Measurements from ENCODE around the gene A4GALT.
"Not testable (repeated sequence)": the region's sequence is repeated elsewhere in the genome, so short reads cannot be mapped to it uniquely, and the experiment has no call there.

A4GALT gene

DNA sequence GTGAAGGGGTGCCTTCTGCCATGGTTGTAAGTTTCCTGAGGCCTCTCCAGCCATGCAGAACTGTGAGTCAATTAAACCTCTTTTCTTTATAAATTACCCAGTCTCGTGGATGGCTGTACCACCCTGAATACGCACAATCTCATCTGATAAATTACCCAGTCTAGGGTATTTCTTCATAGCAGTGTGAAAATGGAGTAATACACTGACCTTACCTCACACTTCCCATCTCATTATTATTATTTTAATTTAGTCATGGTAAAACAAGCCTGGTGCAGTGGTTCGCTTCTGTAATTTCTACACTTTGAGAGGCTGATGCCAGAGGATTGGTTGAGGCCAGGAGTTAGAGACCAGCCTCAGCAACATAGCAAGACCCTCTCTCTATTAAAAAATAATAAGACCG lies 41.0 kb downstream of the A4GALT start:
- no peak for FAIRE-seq

DNA sequence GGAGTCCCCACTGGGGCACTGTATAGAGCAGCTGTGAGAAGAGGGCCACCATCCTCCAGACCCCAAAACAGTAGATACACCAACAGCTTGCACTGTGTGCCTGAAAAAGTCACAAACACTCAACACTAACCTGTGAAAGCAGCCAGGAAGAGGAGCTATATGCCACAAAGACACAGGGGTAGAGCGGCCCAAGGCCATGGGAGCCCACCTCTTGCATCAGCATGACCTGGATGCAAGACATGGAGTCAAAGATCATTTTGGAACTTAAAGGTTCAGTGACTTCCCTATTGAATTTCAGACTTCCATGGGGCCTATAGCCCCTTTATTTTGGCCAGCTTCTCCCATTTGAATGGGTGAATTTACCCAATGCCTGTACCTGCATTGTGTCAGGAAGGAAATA lies 41.8 kb downstream of the A4GALT start:
- FAIRE-seq, result no peak

DNA sequence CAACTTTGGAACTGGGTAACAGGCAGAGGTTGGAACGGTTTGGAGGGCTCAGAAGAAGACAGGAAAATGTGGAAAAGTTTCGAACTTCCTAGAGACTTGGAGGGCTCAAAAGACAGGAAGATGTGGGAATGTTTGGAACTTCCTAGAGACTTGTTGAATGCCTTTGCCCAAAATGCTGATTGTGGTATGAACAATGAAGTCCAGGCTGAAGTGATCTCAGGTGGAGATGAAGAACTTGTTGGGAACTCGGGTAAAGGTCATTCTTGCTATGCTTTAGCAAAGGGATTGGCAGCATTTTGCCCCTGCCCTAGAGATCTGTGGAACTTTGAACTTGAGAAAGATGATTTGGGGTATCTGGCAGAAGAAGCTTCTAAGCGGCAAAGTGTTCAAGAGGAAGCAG lies 42.7 kb downstream of the A4GALT start:
- not testable (repeated sequence) for FAIRE-seq

DNA sequence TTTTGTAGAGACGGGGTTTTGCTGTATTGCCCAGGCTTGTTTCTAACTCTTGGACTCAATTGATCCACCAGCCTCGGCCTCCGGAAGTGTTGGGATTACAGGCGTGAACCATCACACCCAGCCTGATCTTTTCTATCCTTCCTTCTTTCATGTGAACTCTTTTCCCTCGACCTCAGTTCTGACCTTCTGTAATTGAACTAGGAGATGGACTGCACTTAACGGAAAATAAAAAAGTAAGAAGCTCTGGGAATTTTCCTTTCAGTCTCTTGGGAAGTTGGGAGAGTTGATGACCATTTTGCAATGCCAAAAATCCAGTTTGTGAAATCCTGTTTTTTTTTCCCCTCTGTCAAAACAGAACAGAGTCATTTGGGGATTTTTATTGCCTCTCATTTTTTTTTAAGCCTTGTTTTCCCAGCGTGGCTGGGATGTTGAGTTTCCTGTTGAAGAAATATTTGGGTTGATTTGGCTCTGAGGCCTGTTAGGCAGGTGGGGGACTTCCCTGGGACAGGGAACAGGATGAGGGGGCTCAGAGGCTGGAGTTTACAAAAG lies 44.5 kb downstream of the A4GALT start:
- no peak for FAIRE-seq

DNA sequence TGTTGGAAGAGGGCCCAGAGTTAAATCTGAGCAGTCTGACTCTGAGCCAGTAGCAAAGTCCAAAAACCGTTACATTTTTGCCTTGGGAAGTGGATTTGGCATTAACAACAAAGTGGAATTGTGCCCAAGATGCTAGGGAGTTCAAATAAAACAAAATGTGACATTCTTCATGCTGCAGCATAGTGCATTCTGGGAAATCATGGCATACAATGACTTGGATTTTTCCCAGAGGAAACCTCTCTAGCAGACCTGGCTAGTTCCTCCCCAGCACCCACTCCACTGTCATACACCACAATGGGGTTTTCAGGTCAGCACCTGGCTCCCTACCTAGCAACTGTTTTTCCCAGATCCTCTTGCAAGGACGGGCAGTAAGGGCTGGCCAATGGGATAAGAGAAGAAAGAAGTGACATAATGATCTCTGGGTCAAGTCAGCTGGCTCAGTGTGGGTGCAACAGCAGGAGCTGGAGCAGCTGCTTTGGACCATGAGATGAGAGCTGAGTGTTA lies 46.7 kb downstream of the A4GALT start:
- no peak for FAIRE-seq

DNA sequence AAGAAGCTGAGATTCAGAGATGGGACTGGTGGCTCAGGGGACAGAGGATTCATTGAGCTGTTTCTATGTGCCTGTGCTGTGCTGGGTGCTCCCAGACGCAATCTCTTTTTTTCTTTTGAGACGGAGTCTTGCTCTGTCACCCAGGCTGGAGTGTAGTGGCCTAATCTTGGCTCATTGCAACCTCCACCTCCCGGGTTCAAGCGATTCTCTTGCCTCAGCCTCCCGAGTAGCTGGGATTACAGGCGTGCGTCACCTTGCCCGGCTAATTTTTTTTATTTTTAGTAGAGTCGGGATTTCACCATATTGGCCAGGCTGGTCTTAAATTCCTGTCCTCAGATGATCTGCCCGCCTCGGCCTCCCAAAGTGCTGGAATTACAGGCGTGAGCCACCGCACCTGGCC lies 47.6 kb downstream of the A4GALT start:
- FAIRE-seq, result not testable (repeated sequence)

DNA sequence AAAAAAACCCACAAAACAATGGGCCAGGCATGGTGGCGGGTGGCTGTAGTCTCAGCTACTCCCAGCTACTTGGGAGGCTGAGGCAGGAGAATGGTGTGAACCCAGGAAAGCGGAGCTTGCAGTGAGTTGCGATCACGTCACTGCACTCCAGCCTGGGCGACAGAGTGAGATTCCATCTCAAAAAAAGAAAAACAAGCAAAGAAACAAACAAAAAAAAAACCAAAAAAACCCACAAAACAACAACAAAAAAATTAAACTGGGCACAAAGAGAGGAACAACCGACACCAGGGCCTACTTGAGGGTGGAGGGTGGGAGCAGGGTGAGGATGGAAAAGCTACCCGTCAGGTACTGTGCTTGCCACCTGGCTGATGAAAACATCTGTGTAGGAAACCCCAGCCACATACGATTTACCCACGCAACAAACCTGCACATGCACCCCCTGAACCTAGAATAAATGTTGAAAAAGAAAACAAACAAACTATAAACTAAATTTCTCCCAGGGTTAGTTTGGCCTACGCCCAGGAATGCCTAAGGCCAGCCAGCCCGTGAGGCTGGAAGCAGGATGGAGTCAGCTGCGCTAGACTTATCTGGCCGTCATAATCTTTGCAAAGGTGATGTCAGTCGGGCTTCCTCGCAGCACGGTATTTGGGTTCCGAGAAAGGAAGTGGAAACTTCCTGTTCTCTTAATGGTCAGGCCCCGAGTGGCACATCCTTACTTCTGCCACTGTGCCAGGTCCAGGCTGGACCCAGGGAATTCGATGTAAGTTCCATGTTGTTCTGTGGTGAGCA lies 49.6 kb downstream of the A4GALT start:
- no peak for FAIRE-seq

DNA sequence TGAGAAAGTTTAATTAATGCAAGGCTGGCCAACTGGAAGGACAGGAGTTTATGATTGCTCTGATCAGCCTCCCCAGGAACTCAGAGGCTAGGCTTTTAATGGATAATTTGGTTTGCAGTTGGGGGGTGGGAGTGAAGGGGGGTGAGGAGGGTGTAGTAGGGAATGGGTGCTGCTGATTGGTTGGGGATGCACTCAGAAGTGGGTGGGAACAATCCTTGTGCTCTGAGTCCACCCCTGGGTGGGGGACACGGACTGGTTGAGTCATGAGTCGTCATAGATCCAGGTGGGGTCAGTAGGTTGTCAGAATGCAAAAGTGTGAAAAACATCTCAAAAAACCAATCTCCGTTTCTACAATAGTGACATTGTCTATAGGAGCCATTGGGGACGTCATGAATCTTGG lies 50.6 kb downstream of the A4GALT start:
- no peak for FAIRE-seq

DNA sequence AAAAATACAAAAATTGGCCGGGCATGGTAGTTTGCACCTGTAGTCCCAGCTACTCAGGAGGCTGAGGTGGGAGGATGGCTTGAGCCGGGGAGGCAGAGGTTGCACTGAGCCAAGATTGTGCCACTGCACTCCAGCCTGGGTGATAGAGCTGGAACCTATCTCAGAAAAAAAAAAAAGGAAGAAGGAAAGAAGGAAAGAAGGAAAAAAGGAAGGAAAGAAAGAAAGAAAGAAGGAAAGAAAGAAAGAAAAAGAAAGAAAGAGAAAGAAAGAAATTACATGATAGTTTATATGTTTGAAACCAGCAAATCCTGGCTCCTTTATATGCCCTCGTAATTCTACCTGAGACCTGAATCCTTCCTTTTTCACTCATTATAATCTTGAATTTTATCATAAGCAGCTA lies 54.3 kb downstream of the A4GALT start:
- not testable (repeated sequence) for FAIRE-seq

DNA sequence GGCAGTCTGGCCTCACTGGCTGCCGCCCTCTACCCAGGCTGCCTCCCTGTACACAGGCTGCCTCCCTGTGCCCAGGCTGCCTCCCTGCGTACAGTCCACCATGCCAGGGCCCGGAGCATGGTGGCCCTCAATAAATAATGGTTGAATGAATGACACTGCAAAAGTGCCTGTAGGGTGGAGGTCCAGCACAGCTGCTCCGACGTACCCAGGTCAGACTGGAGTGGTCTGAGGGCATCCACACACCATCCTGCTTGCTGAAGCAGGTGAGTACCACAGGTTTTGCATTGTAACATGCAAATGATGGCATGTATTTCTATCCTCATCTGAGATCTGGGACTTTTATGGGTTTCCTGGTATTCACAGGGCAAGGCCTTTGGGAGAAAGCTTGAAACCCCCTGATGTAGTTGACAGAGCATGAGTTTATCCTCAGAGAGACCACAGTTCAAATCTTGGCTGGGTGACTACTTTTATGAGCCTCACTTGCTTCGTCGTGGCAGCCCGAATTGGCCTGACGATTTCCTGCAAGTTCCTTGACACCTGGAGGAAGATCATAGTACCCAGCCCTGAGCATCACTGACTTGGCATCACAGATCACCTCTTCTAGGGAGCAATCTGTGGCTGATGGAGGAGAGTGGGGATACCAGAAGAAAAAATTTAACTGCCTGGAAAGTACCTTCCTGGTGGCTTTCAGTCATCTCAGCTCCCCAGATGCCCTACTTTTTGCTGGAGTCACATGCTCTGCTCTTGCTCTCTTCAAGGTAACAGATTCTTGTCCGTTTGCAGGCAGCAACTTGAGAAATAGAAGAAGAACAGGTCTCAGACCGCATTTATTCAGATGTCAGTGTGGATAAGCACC lies 55.5 kb downstream of the A4GALT start:
- no peak for FAIRE-seq

DNA sequence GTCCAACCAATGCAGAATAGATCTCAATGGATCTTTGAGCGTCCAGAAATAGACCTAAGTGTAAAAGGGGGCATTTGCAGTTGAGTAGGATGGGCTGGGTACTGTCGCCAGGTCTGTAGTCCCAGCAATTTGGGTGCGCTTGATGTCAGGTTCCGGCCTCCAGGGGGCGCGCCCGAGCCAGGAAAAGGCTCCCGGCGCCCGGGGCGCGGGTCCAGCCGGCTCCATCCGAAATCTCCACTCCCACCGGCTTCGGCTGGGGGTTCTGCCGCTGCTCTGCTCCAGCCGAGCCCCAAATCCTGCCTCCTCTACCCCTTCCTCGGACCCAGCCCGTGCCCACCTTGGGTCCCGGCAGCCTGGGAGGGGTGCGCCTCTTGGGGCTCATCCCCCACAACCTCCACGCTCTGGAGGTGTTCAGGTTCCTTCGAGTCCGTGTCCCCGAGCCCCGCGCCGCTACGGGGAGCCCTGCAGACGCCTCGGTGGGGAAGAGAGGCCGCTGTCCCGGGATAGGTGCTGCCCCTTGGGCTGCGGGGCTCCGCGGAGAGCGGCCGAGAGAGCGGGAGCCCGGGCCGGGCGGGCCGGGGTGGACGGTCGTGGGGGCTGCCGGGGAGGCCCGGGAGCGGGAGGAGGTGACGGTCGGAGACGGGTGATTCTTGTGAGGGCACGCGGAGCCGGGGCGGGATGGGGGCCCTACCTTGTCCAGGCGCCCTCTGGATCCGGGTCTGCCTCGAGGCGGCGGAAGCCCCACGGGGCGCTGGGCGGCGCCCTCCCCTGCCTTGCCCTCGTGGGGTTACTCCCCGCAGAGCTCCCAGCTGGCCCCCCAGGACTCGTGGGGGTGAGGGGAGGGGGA lies 58.5 kb downstream of the A4GALT start:
- FAIRE-seq, result no peak

DNA sequence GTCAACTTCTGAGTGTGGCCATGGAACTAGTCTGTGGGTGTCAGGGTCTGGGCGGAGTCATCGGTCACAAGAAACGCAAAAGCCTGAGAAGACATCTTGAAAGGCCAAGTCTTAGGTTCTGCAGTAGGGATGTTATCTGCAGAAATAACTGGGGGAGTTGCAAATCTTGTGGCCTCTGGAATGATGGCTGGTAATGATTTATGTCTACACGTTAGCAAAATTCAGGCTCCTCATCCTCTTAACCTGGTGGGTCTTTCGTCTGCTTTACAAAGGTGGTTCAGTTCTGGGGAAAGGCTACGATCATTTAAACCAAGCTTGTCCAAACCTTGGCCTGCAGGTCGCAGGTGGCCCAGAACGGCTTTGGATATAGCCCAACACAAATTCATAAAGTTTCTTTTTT lies 64.1 kb downstream of the A4GALT start:
- FAIRE-seq, result no peak

DNA sequence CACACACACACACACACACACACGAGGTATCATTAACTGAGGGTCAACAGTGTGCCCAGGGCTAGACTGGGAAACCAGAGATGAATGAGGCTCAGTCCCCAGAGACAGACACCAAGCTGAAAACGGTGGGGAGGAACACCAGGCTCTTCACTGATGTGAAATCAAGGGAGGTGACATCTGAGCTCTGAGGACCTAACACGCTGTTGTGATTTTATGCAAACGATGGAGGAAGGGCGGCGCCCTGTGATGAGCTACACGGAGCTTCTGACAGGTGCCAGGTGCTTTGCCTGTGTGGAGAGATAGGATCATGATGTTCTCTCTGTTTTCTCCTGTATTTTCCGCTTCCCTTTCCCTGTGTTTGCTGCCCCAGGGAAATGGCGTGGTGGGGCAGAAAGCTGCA lies 65.0 kb downstream of the A4GALT start:
- FAIRE-seq, result no peak

DNA sequence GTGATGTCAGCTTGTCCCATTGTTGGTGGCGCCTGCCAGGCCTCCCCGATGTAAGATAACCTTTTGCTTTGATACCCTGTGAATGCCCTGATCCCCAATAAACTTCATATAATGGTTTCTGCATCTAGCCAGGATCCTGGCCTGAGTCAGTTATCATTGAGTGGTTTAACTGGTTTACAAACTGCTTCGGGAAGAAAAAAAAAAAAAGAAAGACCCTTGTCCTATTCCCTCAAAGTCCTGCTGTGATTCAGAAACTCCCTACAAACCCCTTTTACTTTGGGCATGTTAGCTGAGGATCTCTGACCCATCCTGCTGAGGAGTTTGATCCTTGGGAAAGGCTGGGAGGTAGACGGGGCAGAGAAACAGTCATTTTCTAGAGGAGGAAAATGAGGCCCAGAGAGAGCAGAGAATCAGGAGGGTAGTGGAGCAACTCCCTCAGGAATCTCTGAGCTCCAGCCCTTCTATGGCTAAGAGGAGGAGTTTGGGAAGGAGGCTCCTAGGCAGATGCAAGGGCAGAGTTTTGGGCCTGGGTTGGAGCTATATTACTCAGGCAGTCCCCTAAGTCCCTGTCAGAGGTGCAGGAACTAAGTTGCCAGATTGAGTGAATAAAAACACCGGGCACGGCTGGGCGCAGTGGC lies 66.1 kb downstream of the A4GALT start:
- FAIRE-seq, result no peak

DNA sequence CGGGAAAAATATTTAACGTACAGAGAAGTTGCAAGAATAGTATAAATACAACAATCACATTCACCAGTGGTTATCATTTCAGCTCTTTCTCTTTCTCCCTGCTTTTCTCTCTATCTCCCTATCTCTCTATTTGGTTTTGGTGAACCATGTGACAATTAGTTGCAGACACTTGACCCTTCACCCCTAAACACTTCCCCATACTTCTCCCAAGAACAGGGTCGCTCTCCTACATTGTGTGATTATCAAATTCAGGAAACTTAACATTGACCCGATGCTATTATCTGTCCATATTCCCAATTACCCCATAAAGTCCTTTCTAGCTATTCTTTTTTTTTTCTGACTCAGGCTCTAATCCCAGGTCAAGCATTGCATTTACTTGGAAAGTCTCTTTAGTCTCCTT lies 66.7 kb downstream of the A4GALT start:
- FAIRE-seq, result no peak

DNA sequence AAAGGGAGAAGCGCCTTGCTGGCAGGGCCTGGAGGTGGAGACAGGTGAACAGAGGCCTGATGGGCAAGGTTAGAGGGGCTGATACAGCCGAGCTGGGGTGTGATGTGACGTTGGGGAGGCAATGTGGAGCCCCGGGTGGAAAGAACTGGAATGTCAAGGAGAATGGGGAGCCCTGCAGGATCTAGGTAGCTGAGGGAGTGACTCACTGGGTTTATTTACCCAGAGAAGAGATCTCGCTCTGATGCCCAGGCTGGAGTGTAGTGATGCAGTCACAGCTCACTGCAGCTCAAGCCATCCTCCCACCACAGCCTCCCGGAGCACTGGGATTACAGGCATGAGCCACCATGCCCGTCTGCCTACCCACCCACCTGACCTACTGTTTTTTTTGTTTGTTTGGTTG lies 69.5 kb downstream of the A4GALT start:
- no peak for FAIRE-seq

DNA sequence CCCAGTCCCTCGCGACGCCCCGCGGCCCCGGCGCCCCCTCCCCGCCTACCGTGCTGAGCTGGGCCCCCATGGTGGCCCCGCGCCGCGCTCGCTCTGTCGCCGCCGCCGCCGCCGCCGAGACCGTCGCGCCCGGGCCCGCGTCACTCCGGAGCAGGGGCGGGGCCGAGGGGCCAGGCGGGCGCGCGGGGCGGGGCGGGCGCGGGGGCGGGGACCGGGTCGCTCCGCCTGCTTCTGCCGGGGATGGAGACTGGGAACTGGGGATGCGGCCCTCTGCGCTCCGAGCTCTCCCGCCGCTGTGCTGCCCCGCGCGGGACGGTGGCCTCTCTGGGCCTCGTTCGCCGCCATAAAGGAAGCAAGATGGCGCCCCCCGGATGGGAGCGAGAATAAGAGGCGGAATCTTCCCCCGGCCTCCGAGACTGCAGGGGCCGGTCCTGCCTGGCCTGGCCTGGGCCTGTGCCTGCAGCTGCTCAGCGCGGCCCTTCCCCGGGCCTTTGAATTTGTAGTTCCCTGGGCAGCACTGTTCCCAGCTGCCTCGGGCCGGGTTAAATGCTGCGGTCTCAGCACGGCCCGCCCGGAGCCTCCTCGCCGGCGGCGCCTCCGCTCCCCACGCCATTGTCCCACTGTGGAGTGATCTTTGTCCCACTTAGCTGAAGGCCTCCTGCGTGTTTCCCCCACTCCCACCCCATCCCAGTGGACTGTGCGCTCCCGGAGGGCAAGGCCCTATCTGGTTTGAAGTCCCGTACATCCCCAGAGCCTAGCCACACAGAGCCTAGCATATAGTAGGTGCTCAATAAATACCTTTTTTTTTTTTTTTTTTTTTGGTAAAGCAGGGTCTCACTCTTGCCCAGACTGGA lies 71.2 kb downstream of the A4GALT start, which contains the start of gene CYB5R3:
Gene CYB5R3, minus strand, starts transcription at position 147 of the 854 bp plus-strand sequence. Its CDS starts 77 bp downstream, at position 70.
- no peak for FAIRE-seq

DNA sequence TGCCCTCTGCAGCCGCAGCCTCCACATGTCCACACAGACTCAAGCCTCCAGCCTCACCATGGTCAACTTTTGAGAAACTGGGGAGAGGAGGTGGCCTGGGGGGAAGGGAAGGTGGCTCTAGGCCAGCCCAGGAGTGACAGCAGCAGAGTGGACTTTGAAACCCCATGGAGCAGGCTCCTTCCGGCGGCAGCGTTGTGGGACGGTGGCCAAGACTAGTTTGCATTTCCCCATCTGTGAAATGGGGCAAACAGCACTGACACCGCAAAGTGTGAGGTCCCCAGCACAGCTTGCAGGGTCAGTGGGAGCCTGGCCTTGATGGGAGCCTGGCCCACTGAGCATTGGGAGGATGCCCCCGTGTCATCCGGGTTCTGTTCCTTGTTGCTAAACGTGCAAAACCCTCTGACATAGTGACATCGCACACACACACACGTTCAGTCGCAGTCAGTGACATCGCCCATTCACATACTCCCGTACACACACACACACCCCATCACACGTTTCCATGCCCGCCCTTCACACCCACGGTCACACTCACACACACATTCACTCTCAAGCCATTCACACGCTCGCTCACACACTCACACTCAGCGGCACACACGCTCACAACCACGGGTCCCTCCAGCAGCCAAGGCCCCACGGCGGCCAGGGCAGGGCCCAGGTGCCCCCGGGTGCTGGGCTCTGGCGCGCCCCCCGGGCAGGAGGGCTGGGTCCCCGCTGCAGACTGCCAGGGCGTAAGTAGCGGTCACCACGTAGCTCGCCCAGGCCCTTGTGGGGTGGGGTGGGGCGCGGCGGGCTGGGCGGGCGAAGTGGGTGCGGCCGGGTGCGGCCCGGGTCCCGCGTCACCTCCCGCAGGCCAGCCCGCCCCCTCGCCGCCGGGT lies 72.1 kb downstream of the A4GALT start:
- no peak for FAIRE-seq

DNA sequence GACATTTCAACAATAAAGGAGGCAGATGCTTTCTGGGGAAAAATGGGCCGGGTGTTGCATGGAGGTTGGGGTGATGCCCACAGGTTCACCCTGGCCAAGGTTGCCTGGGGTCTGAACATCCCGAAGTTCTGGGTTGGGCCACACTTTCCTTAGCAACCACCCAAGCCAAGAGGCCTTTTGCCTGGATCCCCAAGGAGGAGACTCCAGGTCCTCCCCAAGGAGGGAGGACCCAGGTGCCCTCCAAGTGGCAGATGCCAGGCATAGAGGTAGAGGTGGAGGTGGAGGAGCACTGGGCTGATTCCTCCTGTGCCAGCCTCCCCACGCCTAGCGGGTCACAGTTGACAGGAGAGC lies 72.7 kb downstream of the A4GALT start:
- no peak for FAIRE-seq

All from A204.1 (cell line).